Bone marrow (tissue), 2 donors: ENCODE data around the gene ASIC3.
"Not testable (repeated sequence)": the region's sequence is repeated elsewhere in the genome, so short reads cannot be mapped to it uniquely, and the experiment has no call there.

Experiments
- DNase-seq, 2 donors: peaks; one replicate each; lab custom pipeline; 2025; lab: John Stamatoyannopoulos, UW

Gene ASIC3

DNA sequence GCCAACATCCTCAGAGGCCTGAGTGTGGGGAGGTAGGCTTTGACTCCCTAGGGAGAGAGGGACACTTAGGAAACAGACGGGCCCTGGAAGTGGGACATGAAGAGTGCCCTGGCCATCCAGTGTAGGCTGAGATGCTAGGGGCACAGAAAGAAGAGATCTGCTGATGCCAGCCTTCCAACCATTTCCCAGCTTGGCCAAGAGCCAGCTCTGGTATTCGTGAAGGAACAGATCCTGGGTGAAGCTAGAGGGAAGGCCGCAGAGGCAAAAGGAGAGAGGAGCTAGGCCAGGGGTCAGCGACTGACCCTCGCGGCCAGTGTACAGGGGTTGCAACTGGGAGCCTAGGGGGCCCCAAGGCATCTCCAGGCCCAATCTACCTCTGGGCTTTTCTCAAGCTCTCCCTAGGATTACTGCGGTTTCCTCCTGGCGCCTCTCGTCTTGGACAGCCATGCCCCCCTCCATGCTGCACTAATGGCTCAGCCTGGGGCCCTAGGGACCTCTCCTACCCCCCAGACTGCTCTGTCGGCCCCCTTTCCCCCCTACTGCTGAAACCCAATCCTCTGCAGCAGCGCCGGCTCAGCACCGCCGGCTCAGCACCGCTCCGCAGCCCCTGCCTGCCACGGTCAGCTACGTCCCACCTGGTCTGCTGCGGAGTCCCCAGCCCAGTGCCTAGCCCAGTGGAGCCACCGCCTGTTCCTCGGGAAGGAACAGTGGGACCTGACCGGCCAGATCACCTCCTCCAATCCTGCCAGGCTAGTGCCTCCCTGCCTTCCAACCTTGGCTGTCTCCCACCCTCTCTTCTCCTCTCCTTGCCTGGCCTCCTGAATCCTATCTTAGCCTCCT lies at the start of gene ASIC3:
Gene ASIC3 (plus strand): TSS at position 556 of the 840 bp plus-strand sequence. CDS start 355 bp downstream, outside the sequence.
- DNase-seq = no peak

GRCh38 chr7:150999001-150999400 lies 49.3 kb upstream of the ASIC3 start:
- no peak for DNase-seq

DNA sequence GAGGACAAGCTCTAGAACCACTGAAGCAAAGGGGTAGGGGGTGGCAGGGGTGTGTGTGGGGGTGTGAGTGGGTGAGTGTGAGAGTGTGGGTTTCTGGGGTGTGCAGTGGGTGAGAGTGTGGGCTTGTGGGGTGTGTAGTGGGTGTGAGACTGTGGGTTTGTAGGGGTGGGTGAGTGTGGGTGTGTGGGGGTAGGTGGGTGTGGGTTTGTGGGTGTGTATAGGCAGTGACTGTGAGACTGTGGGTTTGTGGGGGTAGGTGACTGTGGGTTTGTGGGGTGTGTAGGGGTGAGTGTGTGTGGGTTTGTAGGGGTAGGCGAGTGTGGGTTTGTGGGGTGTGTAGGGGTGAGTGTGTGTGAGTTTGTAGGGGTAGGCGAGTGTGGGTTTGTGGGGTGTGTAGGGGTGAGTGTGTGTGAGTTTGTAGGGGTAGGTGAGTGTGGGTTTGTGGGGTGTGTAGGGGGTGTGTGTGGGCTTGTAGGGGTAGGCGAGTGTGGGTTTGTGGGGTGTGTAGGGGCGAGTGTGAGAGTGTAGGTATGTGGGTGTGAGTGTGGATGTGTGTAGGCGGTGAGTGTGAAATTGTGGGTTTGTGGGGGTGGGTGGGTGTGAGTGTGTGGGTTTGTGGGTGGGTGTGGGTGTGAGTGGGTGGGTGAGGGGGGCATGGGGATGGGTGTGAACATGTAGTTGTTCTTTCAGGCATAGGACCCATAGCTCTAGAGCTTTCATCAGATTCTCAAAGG lies 48.7 kb upstream of the ASIC3 start:
- DNase-seq = no peak

- DNase-seq = no peak
Measured at GRCh38 chr7:151000897-151001495, 47.3 kb upstream of the ASIC3 start.

DNA sequence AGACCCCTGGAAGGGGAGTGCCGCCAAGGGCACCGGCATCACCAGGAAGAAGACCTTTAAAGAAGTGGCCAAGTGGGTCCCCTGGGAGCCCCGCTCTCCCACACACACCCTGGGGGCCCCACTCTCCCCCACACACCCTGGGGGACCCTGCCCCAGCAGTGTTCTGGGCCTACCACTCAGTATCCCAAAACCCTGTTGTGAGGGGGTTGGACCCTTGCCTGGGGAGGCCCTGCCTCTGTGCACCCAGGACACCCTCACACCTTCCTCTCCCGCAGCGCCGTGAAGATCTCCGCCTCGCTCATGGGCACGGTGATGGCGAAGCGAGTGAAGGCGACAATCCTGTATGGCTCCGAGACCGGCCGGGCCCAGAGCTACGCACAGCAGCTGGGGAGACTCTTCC lies 46.8 kb upstream of the ASIC3 start:
- DNase-seq = no peak

- no peak for DNase-seq
Measured at GRCh38 chr7:151003572-151003971, 44.8 kb upstream of the ASIC3 start.

GRCh38 chr7:151005566-151005965 lies 42.8 kb upstream of the ASIC3 start:
- DNase-seq = no peak

- DNase-seq = no peak
Measured at GRCh38 chr7:151006590-151007300, 41.6 kb upstream of the ASIC3 start.

DNA sequence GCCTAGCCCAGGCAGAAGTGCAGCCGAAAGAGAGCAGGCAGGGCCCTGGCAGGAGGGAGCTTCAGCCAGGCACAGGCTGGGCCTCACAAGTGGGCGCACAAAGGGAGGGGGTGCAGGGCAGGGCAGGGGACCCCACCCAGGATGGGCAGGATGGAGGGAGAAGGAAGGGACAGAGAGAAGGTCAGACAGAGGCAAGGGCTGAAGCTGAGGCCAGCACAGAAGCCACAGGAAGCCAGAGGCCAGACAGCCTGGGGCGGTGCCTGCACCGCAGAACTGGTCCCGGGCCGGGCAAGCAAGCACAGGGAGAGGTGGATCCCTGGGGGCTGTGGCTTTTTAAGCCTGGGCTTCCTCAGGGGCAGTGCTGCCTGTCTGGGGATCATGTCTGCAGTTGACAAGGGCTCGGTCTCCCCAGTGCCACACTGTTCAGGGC lies 40.8 kb upstream of the ASIC3 start:
- no peak for DNase-seq

- DNase-seq = no peak
Measured at GRCh38 chr7:151008143-151008510, 40.2 kb upstream of the ASIC3 start.

GRCh38 chr7:151008511-151009323 lies 39.6 kb upstream of the ASIC3 start:
- DNase-seq = peak; percentile 48 to 49

GRCh38 chr7:151009327-151010036 lies 38.8 kb upstream of the ASIC3 start:
- no peak for DNase-seq

- no peak for DNase-seq
Measured at GRCh38 chr7:151010037-151010306, 38.4 kb upstream of the ASIC3 start.

- peak in 1 of 2 donors; percentile 12 for DNase-seq
Measured at GRCh38 chr7:151010307-151011096, 37.8 kb upstream of the ASIC3 start.

DNA sequence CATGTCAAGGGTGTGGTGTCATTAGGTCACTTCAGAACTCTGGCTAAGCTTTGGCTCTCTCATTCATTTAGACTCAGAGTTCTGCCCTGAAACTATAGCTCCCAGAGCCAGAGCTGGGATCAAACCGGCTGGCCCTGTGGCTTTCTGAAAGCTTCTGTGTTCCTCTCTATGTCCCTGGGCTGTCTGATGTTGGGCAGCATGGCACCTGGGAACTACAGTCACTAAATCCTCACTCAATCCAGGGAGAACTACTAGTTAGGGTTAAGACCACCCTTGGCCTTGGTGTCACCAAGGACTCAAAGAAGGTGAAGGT lies 37.3 kb upstream of the ASIC3 start:
- DNase-seq = no peak

DNA sequence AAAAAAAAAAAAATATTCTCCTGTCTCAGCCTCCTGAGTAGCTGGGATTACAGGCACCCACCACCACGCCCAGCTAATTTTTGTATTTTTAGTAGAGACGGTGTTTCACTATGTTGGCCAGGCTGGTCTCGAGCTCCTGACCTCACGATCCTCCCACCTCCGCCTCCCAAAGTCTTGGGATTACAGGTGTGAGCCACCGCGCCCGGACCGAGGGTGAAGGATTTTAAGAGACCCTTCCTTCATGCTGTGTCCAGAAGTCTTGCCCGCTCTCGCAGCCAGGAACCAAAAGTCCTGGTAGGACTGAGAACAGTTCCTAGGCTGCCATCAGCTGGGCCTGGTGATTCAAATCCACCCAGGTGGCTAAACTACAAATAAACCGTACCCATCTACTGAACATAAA lies 36.7 kb upstream of the ASIC3 start:
- DNase-seq = not testable (repeated sequence)

- no peak for DNase-seq
Measured at GRCh38 chr7:151012031-151012692, 36.2 kb upstream of the ASIC3 start.

DNA sequence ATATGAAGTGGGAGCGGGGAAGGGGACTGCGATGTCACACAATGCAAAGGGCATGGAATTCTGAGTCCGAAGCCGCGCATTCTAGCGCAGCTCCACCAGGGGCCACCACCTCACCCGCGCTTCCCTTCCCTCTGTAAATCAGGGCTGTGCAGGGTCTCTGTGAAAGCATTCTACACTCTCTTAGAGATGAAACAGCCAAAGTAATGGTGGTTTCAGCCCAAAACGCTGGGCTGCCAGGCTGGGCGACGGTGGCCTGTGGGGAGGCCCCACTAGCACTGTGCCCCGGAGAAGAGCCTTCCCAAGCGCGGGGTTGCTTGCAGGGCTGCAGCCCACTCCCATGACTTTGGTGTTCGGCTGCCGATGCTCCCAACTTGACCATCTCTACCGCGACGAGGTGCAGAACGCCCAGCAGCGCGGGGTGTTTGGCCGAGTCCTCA lies 35.4 kb upstream of the ASIC3 start:
- peak in 1 of 2 donors; percentile 41 for DNase-seq

DNA sequence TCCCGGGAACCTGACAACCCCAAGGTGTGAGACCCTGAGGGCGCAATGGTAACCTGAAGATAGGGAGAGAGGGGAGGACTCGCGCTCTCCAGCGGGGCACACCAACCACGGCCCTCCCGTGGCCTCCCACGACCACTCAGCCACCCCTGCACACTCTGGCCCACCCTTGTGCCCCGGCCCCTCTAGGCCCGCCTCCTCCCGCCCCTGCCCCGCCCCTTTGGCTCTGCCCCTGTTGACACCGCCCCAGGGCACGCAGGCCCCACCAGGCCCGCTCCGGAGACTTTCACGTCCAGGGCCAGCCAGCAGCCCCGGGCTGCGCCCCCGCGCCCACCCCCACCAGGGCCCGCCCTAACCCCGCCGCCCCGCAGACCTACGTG lies 35.0 kb upstream of the ASIC3 start:
- DNase-seq = no peak
